Femur (tissue), 1 donor: ENCODE data around the gene VIPAS39.
A peak's percentile ranks its signal among the peaks of the same experiment; 100 is the strongest.
"Not testable (repeated sequence)": the region's sequence is repeated elsewhere in the genome, so short reads cannot be mapped to it uniquely, and the experiment has no call there.

Experiments used
- DNase-seq: peaks from one replicate; pipeline ENCODE4 v3.0.0-alpha.2; 2017

The VIPAS39 gene

DNA sequence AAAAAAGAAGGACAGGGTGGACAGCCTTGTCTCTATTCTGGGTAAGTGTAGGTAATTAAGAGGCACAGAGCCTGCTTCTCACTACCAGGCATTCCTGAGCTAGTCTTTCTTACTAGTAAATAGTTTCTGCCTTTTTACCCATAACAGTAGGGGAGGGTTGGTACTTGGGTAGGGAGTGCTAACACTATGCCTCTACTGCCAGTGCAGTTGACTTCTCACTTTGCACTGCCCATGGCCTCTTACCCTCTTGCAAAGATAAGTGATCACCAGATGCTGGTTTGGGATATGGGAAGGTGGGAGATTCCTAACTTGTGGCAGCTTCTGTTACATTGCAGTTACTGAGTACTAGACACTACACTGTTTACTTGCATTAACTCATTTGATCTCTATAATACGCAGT is 12.1 kb upstream of the VIPAS39 start:
- no peak for DNase-seq

DNA sequence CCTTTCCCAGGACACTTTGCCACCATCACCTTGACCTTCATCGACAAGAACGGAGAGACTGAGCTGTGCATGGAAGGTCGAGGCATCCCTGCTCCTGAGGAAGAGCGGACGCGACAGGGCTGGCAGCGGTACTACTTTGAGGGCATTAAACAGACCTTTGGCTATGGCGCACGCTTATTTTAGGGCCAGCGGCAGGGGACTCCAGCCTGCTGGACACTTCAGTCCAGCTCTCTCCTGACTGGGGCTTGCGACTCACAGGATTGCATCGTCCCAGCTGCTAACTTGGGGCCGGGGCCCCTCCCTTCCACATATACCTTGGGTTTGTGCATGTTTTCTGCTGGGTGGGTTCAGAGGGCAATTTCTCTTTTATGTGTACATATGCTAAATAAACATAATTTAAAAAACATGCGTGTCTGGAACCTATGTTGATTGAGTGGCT is 11.7 kb upstream of the VIPAS39 start:
- no peak for DNase-seq

DNA sequence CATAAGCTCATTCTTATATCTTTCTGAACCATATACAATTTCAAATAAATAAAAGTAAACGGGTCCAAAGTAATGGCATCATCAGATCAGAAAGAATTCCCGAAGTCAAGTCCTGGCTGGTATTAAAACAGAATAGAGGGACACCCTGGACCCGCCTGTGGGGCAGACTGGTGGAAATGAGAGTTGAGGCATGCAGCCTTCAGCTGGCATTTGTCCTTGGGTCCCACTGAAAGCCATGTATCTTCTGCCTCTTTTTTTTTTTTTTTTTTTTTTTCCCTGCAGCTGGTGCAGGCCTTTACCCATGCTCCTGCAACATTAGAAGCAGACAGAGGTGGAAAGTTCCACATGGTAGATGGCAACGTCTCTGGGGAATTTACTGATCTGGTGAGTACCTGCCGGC is 10.4 kb upstream of the VIPAS39 start:
- no peak for DNase-seq

DNA sequence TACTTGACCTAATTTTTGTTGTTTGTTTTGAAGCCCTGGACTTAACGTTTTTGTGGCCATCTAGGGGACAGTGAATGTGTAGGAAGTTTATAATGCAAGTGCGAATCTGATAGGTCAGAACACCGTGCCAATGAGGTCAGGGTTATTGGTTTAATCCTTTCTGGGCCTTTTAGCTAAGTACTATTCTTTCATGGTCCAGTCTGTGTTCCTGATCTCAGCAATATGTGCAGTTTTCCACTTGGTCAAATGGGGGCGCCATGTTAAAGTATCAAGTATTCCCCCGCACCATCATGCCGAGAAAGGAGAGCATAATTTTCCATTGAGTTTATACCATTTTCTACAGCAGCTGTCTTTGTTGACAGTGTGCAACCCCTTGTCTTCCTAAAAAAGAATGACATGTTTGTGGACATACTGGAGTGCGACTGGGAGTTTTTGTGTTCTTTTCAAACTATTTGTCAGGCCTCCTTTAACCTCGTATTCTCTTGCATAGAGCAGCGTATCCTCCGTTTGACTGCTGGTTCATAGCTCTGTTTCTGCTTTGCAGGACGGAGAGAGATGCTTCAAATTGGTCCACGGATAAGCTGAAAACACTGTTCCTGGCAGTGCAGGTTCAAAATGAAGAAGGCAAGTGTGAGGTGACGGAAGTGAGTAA is 1.8 kb upstream of the VIPAS39 start:
- peak; percentile 47 for DNase-seq

DNA sequence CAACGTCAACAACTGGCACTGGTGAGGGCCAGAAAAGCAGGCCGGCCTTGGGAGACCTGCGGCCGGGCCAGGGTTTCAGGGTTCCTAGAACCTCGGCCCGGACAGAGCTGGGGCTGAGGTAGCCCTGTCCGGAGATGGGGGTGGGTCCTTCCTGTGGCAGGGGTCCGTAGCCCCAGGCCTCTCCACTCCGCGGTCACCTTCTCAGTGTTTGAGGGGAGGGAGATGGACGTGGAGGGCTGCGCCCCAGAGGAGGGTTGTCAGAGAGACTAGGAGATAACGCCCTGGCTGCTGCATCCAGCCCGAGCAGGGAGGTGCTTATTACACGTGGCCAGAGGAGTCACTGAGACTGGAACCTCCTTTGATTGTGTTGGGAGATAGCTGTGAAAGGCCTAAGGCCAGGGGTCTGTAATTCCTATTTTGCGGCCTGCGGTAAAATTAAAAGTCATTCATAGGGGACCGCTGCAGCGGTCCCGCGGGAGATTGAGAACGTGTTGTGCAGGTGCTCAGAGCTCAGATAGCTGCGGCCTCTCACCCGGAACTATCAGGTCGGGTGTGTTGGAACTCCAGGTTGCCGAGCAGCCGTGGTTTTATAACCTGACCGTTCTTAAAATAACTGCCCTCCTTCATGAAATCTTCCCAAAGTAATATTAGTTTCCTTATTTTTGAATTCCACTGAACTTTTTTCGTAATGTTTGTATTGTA is 999 bp upstream of the VIPAS39 start:
- DNase-seq = peak; percentile 42

DNA sequence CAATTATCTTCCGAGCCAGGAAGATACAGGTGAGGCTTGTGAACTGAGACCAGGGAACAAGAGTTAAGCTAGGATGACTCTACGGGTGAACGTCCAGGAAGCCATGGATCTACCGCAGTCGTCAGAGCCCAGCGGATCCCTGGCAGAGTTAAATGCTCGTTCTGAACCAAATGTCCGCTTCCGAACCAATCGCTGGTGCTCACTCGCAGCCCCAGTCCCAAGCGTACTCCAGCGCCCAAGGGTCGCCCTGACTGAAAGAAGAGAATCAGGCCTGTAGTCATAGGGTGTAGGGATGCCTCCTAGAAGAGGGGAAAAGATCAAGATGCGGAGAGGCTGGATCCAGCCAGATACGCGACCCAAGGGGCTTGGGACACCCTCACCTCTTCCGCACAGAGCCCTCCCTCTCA is 283 bp downstream of the VIPAS39 start:
- DNase-seq = no peak

DNA sequence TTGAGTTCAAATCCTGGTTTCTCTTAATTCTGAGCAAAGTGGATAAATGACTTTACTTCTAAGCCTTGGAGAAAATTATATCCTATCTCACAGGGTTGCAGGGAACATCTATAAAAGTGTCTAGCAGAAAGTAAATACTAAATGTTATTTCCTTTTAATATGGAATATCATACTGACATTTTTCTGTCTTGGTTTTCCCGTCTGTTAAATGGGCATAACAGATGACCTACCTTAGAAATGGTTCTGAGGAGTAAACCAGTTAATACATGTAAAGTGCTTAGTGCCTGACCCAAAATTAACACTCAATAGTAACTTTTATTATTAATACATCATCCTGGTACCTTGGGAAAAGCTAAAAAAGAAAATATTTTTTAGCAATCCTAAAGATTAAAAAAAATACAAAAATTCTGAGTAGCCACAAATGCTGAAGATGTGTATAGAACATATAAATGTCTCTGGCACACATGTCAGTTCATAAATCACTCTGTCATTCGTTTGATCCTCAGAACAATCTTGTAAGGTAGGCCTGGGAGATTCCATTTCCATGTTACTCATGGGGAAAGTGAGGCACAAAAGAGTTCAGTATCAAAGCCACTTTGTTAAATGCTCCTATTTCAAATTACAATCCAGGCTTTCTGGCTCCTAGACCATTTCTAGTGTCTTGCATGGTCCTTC is 1.3 kb downstream of the VIPAS39 start:
- no peak for DNase-seq

DNA sequence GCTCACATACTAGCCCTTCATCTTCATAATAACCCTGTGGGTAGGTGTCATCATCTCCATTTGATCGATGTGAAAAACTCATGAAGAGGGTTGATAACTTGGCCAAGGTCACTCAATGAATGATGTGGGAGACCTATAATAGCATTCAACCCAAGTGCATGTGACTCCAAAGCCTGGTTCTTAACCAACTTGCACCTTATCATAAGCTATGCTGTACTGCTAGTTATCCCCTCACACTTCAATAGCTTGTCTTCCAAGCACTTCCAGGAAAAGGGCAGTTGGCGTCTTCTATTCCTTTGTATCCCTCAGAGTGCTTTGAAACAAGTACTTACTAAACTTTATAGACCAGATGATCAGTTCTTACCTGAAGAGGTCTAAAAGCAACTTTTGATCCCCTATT is 15.2 kb downstream of the VIPAS39 start:
- no peak for DNase-seq

DNA sequence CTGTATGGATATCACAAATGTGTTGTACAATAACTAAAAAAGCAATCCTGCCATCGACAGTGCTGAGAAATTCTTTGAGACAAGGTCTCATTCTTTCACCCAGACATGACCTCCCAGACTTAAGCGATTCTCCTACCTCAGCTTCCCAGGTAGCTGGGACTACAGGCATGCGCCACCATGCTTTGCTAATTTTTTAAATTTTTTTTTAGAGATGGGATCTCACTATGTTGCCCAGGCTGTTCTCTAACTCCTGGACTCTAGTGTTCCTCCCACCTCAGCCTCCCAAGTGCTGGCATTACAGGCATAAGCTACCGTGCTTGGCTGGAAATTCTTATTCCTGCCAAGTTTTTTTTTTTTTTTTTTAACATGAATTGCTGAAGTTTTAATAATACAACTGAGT is 17.5 kb downstream of the VIPAS39 start:
- DNase-seq = no peak

DNA sequence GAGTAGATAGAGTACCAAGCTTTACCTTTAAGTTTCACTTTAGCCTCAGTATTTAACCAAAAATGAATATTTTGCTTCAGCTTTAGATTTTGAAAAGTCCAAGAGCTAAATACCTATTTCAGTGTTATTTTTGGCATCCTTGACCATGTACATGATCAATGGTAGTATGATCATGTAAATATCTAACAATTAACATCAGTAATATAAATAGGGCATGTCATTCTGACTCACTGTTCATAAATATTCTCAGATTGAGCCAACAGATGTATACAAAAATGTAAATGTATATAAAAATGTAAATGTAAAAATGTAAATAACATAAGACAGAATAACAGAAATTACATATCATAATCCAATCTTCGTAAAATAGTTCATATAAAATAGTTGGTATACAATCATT is 18.8 kb downstream of the VIPAS39 start:
- DNase-seq = no peak

DNA sequence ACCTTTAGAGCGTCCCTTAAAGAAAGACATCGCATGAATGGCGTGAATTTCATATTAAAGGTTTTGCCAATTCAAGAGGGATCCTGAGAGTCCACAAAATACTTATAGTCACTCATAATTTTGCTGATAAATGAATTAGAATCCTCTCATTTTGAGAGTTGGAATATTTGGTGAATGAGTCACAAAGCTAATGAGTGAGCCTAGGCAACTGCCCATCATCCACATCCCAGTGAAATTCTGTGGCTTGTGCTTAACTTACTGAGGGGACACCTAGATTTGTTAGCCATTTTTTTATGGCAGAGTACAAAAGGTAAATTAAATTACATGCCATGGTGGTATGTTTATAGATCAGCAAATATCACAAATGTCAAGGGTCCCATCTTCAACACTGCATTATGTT is 21.4 kb downstream of the VIPAS39 start:
- DNase-seq = no peak

DNA sequence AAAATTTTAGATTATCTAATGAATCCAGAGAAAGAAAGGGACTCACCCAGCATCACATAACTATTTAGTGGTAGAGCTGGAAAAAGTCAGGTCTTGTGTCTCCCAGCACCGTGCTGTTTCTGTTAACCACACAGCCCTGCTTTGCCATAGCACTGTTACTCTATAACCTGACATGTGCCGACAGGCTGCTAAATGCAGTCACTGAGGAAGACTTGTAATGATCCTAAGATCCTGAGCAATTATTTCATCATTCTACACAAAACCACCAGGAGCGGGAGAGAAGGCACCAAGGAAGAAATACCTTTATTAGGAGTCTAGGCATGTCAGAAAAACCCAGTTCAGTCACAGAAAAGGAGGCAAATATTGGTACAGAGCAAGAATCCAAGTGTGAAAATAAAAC is 31.0 kb downstream of the VIPAS39 start:
- DNase-seq = no peak

DNA sequence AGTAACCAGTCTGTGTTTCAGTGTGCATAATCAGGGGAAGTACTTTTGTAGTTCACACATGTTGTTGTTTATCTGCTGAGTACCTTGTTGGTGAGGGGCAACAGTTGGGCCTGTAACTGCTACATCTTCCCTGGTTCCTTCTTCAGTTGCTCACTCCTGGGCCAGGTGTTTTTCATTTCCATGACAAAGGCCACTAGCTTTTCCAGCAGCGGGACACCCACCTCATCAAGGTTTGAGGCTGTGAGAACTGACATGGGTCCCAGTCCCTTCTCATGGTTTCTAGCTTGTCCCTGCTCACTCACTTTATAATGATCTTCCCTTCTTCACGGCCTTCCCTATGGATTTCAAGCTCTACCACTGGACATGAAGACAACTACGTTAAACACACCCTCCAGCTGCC is 32.5 kb downstream of the VIPAS39 start:
- DNase-seq = no peak

DNA sequence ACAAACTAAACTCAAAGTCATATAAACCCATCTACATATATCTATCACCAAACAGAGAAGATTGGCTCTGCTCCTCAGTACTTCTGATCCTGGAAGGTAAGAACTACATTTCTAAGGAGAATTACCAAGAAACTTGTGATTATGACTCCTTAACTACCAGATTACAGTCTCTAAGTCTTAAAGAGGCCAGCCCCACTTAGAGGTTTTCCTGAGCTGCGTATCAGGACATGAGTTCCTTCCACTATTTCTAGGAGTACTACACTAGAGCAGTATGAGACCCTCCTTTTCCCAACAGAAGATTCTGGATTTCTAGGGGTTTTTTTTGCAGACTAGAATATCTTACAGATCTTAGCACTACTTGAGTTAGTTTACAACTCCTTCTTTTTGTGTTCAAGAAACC is 34.0 kb downstream of the VIPAS39 start, which contains the start of gene NOXRED1:
Gene NOXRED1, minus strand, starts transcription at position 101 of the 400 bp plus-strand sequence. CDS start 634 bp downstream, outside the sequence.
- DNase-seq = no peak

DNA sequence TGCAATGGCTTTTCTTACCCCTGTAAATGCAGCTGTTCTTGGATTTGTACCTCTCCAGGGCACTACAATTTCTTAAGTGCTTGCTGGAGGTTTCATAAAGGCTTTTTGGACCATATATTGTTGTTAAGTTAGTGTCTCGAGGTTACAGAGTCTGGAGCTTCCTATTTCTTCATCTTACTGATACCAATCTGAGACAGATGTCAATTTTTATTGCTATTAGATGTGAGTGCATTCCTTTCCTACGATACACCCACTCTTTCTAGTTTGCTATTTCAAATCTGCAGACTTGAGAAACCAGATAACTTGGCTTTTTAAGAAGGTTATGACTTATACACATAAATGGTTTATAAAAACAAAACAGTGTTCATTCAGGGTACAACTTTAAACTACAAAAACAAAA is 36.2 kb downstream of the VIPAS39 start:
- DNase-seq = no peak

DNA sequence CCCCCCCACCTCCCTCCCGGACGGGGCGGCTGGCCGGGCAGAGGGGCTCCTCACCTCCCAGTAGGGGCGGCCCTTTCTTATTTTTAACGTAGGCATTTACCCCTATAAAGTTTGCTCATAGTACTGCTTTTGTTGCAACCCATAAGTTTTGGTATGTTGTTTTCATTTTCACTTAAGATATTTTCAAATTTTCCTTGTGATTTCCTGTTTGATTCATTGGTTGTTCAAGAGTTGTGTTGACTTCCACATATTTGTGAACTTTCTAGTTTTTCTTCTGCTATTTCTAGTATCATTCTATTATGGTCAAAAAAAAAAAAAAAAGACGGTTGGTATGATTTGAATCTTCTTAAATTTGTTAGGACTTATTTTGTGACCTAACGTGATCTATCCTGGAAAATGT is 40.6 kb downstream of the VIPAS39 start:
- no peak for DNase-seq

DNA sequence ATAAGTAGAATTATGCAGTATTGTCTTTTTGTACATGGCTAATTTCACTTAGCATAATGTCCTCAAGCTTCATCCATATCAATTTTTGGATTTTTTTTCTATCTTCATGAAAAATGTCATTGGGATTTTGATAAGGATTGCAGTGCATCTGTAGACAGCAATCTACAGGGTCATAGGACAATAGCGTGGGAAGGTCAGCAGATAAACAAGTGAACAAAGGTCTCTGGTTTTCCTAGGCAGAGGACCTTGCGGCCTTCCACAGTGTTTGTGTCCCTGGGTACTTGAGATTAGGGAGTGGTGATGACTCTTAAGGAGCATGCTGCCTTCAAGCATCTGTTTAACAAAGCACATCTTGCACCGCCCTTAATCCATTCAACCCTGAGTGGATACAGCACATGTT is 41.3 kb downstream of the VIPAS39 start:
- DNase-seq = not testable (repeated sequence)

DNA sequence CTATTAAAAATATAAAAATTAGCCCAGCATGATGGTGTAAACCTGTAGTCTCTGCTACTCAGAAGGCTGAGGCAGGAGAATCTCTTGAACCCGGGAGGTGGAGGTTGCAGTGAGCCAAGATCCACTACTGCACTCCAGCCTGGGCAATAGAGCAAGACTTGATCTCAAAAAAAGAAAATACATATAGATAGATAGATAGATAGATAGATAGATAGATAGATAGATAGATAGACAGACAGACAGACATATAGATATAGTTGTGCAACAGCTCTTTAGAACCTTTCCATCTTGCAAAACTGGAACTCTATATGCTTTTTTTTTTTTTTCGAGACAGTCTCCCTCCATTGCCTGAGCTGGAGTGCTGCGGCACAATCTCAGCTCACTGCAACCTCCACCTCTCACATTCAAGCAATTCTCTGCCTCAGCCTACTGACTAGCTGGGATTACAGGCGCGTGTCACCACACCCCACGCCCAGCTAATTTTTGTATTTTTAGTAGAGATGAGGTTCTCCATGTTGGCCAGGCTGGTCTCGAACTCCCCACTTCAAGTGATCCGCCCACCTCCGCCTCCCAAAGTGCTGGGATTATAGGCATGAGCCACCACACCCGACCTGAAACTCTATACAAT is 41.9 kb downstream of the VIPAS39 start:
- not testable (repeated sequence) for DNase-seq

DNA sequence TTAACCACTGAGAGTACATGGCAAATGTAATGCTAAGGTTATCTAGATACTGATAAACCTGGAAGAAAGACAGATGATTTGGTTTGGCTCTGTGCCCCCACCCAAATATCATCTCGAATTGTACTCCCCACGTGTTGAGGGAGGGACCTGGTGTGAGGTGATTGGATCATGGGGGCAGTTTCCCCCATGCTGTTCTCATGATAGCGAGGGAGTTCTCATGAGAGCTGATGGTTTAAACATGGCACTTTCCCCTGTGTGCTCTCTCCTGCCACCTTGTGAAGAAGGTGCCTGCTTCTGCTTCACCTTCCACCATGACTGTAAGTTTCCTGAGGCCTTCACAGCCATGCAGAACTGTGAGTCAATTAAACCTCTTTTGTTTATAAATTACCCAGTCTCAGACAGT is 48.3 kb downstream of the VIPAS39 start:
- DNase-seq = no peak

DNA sequence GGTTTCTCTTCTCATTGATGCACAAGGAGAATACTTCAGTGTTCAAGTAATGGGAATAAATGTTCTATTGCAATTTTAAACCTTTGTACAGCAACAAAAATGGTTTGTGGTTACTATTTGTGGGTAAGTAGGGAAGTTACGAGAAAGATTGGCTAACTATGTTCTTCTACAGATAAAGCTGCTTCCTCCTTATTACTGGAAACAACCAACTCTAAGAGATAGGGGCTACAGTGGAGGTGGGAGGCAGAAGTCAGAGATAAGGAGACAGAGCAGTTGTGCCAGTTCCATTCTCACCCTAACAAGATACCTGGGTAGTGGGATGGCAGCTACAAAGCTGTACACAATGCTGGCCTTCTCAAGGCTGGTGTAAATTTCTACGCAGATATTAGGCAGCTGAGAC is 50.2 kb downstream of the VIPAS39 start:
- DNase-seq = no peak

DNA sequence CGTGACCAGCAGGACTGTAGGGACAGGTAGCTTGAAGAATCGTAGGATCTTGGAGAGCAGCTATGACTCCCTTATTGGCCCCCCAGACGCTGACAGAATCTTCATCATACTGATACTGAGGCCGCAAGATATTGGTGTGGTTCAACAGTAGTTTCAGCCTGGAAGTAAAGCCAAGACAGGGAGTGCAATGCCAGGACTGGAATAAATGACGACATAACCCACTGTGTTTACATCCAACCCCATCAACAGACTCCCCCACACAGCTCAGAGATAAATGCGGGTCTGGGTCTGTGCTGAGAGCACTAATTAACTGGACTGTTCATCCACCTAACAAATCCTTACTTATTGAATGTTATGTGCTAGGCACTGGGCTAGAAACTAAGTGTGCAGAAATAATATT is 50.7 kb downstream of the VIPAS39 start:
- DNase-seq = peak; percentile 26

DNA sequence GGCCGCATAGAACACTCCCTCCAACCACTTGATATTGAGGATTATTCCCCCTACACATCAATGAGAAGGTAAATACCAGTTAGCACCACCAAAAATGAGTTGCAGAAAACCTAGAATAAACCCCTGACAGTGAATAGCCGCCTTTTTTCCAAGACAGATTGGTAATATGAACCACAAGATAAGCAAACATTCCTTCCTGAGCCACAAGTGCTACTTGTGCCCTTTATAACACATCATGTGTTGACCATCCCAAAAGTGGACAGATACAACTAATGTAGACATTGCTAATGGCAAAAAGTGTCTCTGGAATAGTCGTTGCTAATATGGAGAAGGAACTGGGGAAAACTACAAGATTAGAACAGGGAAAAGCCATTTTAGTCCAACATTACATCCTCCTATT is 51.3 kb downstream of the VIPAS39 start:
- DNase-seq = no peak

DNA sequence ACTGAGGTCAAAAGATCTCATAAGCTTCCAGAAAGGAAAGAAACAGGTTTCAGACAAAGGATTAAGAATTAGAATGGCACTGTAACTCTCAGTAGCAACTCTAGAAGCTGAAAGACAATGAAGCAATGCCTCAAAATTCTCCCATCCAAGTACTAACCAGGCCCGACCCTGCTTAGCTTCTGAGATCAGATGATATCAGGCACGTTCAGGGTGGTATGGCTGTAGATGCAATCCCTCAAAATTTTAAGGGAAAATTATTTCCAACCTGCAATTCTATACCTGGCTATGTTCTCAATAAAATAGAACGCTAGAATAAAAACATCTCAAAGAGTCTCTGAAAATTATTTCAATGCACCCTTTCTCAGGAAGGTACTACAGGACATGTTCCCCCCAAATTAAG is 53.6 kb downstream of the VIPAS39 start:
- DNase-seq = no peak

DNA sequence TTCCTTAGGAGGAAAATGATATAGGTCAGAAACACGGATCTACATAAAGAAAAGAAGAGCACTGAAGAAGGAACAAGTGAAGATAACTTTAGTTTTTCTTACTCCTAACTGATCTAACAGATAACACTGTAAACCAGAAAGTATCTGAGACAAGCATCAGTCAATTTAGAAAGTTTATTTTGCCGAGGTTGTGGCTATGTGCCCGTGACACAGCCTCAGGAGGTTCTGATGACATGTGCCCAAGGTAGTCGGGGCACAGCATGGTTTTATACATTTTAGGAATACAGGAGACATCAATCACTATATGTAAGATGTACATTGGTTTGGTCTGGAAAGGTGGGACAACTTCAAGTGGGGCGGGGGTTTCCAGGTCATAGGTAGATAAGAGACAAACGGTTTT is 57.2 kb downstream of the VIPAS39 start:
- DNase-seq = no peak
